NCI-H146 treated with DMSO at 0.1 percent for 48 hours (cell line): Measurements from ENCODE around the gene IL32.

ENCODE experiments used
- DNase-seq: peaks from one replicate; lab custom pipeline; 2025; ENCODE audit not compliant: unreplicated experiment; lab: John Stamatoyannopoulos, UW

IL32 gene

GRCh38 chr16:3113765-3114479 lies 48.5 kb downstream of the IL32 start:
- DNase-seq = no peak

DNA sequence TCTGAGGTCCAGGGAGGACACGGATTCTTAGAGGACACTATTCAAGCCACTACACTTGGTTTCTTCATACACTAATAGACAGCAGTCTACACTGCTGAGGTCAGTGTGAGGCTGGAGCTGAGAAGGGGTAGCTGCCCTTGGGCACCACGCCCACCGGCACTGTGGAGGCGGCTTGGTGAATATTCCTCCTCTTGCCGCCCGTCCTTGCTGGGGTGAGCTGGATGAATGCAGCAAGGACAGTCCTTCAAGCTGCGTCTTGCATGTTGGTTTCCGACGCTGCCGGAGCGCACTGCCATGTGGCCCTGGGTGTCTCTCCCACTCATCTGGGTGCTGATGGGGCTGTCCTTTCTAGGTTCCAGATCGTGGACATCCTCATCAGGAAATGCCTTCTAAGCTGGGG lies 49.6 kb downstream of the IL32 start:
- no peak for DNase-seq

DNA sequence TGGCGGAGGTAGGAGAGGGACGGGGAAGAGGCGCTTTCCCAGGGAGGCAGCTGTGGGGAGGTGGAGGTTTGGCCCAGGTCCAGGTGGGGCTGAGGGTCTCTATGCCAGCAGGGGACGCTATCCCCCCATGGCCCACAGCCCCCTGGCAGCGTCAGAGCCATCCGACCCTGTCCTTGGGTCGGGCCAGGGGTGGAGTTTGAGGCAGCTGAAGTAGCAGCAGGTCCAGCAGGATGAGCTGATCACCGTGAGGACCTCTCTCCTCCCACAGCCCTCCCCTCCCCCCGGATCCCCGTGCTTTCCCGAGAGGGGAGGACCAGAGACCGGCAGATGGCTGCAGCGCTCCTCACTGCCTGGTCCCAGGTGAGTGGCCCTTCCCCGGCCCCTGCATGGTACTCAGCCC lies 50.1 kb downstream of the IL32 start:
- no peak for DNase-seq

DNA sequence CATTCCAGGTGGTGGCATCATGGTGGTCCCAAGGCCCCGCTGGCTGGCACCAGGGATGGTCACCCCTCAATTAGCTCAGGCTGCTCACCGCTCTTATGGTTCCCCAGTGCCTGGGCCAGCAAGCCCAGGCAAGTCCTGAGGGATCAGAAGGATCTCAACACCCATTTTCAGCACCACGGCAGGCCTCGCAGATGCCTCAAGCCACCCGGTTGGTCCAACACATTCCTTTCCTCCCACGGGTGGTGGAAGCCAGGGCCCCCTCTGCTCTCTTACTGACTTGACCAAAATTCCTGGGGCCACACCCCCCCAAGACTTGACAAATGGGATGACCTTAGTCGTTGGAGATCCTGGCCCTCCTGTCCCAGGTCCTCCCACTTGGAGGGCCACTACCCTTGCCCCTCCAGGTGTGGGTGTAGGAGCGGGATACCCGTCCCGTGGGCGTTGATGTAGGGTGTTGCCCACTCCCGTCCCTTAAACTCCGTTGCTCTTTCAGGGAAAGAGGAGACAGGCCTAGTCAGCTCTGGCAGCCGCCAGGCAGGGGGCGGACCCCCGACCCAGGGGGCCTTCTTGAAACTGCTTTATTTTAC lies 52.9 kb downstream of the IL32 start:
- DNase-seq = no peak

GRCh38 chr16:3118846-3119245 lies 53.4 kb downstream of the IL32 start:
- no peak for DNase-seq
